Skeletal muscle cell (primary cell): ENCODE data around the gene ASMT.
A peak's percentile ranks its signal among the peaks of the same experiment; 100 is the strongest.
"Not testable (repeated sequence)": the region's sequence is repeated elsewhere in the genome, so short reads cannot be mapped to it uniquely, and the experiment has no call there.

Source experiments
- DNase-seq: peaks from one replicate; pipeline ENCODE4 v3.0.0-alpha.2; 2010; ENCODE audit warnings: low read depth
- H3K4me3 ChIP-seq: 2 replicates; pipeline ENCODE4 v1.5.1; 2011; ENCODE audit warnings: low read depth, mild to moderate bottlenecking, control low read depth, low read length, moderate library complexity

ASMT gene, protein sequence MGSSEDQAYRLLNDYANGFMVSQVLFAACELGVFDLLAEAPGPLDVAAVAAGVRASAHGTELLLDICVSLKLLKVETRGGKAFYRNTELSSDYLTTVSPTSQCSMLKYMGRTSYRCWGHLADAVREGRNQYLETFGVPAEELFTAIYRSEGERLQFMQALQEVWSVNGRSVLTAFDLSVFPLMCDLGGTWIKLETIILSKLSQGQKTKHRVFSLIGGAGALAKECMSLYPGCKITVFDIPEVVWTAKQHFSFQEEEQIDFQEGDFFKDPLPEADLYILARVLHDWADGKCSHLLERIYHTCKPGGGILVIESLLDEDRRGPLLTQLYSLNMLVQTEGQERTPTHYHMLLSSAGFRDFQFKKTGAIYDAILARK

DNA sequence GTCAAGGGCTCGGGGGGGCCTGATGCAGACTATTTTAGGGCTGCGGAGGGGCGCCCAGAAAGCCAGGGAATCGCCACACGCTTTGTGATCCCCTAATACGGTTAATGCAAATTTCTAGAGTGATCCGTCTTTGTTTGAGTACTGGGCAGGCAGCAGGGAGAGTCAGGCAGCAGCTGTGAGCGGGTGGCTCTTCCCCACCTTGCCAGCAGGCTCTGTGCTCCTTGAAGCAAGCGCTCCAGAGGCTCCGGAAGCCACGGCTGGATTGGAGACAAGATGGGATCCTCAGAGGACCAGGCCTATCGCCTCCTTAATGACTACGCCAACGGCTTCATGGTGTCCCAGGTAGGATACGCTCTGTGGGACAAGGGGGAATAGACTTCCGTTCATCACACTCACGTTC is at the start of gene ASMT:
ASMT (plus strand) TSS at position 133 of the 400 bp plus-strand sequence; CDS start at position 274, 141 bp downstream.
- DNase-seq = no peak
- no peak within 1 kb of the TSS for H3K4me3 ChIP-seq

DNA sequence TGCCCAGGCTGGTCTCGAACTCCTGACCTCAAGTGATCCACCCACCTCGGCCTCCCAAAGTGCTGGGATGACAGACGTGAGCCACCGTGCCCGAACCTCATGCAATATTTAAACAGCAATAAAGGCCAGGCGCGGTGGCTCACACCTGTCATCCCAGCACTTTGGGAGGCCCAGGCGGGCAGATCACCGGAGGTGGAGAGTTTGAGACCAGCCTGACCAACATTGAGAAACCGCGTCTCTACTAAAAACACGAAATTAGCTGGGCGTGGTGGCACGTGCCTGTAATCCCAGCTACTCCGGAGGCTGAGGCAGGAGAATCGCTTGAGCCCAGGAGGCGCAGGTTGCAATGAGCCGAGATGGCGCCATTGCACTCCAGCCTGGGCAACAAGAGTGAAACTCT is 40.7 kb upstream of the ASMT start:
- H3K4me3 ChIP-seq, DNase-seq: not testable (repeated sequence)

DNA sequence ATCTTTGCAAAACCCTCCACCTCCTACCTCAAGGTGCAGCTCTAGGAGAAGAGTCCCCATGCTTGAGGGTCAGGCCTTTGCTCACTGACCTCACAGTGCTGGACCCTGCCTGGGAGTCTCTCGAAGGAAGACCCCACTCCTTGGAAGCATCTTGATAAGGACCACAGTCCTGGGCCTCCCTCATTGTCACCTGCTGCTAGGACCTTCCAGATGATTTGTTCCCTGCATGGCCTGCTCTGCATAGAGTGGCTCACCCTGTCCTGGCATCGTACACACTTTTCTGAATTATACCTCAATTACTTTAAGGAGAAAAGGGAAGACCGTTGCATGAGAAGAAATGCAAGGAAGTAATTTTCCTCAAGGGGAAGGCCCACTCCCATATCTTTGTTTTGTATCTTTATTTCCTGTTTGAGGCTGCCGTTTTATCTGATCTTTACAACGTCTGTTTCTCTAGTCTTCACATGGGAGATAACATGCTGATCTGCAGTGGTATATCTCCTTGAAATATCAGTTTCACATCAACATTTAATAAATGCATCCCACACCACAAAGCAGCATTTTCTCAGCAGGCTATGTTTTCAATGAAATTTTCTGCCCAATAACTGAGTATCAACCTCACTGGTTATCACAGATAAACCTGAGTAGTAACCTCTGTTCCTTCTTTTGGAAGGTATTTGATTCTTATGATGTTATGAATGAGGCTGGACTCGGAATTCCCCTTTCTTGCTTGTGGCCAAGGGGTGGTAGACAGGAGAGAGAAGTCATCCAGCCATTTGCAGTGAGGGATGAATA is 38.5 kb upstream of the ASMT start:
- no peak for DNase-seq
- no peak overlapping the region for H3K4me3 ChIP-seq

DNA sequence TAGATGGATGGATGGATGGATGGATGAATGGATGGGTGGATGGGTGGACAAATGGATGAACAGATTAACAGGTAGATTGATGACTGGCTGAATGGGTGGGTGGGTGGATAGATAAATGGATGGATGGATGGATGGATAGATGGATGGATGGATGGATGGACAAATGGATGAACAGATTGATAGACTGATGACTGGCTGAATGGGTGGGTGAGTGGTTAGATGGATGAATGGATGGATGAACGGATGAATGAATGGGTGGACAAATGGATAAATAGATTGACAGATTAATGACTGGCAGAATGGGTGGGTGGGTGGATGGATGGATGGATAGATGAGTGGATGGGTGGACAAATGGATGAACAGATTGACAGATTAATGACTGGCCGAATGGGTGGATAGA is 37.0 kb upstream of the ASMT start:
- DNase-seq = no peak
- H3K4me3 ChIP-seq = no peak overlapping the region

DNA sequence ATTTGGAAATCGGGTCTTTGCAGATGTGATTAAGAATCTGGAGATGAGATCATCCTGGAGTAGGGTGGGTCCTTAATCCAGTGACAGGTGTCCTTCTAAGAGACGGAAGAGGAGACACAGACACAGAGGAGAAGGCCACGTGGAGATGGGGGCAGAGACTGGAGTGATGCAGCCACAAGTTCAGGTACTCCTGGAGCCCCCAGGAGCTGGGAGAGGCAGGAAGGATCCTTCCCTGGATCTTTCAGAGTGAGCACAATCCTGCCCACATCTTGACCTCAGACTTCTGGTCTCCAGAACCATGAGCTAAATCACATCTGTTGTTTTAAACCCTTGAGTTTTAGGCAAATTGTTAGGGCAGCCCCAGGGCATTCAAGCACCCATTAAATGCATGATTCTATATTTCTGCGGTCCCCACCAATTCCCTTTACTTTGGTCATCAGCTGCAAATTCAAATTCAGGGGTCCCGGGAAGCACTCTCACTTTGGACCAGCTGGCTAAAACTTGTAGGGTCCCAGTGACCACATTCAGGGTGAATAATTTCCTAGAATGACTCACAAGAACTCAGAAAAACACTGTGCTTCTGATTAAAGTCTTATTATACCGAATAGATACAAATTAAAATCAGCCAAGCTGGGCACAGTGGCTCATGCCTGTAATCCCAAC is 36.2 kb upstream of the ASMT start:
- DNase-seq = no peak

DNA sequence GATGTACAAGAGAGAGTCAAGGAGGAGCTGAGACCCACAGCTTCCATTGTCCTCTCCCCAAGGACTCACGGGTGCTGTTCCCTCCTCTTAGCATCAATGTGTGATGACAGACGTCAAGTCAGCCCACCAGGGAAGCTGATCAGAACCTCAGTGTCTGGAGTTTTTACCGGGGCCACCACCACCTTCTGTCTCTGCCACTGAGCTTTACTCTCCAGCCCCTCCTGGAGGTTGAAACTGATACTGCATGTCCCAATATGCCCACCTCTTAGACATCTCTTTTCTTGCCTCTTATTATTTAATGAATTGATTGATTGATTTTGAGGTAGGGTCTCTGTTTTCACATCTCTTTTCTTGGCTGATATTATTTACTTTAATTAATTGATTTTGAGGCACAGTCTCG is 33.7 kb upstream of the ASMT start:
- no peak overlapping the region for H3K4me3 ChIP-seq
- no peak for DNase-seq

More for the DNA sequence above, 36.2 kb upstream of the ASMT start:
- H3K4me3 ChIP-seq = no peak overlapping the region

DNA sequence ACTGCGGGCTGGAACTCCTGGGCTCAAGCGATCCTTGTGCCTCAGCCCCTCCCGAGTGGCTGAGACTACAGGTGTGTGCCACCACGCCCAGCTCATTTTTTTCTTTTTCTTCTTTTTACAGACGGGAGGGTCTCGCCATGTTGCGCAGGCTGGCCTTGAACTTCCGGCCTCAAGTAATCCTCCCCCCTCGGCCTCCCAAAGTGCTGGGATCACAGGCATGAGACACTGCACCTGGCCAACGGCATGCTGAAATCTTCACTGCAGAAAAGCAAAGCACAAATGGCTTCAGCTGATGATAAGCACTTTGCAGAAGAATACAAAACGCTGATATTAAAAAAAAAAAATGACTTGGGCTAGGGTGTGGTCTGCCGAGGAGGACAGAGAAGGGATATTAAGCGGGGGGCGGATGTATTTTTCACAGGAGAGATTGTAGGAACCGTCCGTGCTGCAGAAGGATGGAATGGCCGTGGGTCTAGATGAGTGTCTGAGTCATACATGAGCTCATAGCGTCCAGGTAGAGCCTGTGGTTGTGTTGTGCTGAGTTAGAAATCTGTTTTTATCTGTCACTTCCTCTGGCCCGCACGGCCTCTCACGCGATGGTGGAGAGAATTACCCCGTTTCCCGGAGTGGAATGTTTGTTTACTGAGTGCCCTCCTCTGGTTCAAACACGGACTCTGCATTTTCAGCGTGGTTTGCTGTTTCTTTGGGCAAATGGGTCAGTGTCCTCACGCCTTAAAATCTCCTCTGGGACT is 32.0 kb upstream of the ASMT start:
- H3K4me3 ChIP-seq = no peak overlapping the region
- no peak for DNase-seq

DNA sequence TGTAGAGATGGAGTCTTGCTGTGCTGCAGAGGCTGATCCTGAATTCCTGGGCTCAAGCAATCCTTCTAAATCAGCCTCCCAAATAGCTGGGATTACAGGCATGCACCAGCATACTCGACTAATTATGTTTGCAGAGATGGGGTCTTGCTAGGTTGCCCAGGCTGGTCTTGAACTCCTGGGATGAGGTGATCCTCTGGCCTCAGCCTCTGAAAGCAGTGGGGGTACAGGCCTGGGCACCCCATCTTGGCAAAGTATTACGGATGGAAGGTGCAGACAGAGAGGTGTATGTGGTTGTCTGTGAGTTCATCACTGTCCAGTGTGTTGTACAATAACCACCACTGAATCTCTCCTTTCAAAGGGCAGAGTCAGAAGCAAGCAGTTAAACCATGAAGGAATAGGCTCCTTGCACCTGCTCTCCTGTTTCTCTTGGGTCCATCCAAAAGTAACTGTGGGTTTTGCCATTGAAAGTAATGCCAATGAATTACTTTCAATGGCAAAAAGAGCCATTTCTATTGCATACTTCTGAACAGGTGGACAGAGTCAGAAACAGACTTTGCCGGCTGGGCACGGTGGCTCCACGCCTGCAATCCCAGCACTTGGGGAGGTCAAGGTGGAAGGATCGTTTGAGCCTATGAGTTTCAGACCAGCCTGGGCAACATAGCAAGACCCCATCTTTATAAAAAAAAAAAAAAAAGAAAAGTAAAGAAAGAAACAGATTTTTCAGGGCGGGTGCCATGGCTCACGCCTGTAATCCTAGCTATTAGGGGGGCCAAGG is 30.4 kb upstream of the ASMT start:
- DNase-seq = no peak
- no peak overlapping the region for H3K4me3 ChIP-seq

DNA sequence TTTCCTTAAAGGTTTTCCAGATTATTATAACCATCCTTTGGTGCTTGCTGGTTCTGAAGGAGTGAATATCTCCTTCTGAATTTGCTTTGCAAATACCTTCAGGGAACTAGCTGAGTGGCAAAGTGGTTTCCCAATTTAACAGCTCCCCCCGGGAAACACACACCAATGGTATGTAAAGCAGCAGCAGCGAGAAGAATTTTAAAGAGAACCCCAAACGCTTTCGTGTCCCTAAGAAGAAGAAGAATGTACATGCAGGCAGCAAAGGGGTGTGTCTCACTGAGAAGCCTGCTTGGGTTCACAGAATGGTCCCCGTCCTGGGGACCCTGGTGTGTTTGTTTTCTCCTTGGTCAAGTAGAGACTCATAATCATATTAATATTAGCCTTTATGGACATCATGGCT is 27.7 kb upstream of the ASMT start:
- no peak overlapping the region for H3K4me3 ChIP-seq
- no peak for DNase-seq

DNA sequence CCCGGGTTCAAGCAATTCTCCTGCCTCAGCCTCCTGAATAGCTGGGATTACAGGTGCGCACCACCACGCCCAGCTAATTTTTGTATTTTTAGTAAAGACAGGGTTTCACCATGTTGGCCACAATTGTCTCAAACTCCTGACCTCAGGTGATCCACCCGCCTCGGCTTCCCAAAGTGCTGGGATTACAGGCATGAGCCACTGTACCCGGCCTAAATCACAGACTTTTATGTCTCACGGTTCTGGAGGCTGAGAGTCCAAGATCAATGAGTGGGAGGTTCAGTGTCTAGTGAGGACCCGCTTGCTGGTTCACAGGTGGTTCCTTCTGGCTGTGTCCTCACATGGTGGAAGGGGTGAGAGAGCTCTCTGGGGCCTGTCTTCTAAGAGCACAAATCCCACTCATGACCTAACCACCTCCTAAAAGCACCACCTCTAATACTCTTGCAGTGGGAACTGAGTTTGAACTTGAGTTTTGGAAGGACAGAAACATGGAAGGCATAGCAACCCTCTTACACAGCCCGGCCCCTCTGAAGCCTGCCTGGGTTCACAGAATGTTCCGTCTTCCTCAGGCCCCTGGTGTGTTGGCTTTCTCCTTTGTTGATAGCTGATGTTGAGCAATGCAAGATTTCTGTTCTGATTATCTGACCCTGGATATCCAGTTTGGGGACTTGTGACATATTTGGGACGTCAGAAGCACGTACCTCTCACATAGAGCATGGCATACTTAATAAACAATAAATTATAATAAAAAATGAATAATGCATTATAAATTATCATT is 25.3 kb upstream of the ASMT start:
- no peak overlapping the region for H3K4me3 ChIP-seq
- no peak for DNase-seq

DNA sequence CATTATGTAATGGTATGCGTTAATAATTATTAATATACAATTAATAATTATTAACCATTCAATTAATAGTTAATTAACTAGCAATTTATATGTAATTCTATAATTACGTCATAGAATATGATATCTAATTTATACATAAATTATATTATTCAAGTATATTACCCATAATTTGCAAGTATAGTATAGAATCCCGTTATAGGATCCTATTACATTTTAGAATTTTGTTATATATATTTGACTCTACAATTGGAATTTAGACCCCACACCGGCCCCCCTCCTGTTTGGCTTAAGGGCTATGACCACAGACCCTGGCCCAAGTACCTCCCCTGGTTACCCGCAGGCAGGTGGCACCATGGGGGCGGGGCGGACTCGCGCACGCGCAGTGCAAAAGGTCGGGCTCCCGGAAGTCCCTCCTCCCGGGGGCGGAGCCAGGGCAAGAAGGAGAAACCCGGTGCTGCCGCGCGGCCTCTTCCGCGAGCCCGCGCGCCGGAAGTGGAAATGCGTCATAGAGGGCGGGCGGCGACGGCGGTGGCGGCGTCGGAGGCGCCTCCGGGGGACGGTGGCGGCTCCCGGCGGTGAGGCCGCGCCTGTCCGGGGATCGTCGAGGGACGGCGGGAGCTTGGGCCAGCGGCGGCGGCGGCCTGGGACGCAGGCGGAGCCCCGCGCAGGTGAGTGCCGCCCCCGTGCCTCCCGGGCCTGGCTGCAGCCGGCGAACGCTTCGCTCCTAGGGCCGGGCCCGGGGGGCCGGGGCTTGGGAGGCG is 23.6 kb upstream of the ASMT start, which contains the start of gene AKAP17A:
AKAP17A (plus strand) TSS at position 503 of the 761 bp plus-strand sequence. CDS start 1,859 bp downstream, outside the sequence.
- DNase-seq = peak; percentile 67
- H3K4me3 ChIP-seq = peak within 1 kb of the TSS; percentile 93

DNA sequence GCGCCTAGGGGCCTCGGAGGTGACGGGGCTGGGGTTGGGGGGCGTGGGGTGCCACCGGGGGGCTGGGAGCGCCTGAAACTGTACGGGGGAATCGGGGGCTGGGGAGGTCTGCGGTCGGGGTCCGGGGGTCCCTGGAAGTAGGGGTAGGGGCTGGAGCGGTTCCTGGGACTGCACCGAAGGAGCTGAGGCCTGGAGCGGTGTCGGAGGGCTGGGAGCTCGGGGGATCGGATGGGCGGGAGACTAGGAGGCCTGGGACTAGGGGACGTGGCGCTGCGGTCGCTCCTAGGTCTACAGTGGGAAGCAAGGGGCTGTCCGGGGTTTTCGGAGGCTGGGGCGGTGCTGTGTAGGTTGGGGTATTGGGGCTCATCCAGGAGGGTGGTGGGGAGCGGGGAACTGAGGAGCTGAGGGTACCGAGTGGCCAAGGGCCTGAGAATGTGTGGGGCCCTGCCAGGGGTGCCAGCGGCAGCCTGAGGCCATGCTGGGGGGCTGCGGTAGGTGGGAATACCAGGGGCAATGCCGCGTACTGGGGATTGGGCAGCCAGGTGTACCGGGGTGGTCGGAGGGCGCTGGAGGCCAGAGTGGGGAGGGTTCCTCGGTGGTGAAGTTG is 22.9 kb upstream of the ASMT start:
- DNase-seq = no peak
- H3K4me3 ChIP-seq = peak overlapping the region; percentile 93

DNA sequence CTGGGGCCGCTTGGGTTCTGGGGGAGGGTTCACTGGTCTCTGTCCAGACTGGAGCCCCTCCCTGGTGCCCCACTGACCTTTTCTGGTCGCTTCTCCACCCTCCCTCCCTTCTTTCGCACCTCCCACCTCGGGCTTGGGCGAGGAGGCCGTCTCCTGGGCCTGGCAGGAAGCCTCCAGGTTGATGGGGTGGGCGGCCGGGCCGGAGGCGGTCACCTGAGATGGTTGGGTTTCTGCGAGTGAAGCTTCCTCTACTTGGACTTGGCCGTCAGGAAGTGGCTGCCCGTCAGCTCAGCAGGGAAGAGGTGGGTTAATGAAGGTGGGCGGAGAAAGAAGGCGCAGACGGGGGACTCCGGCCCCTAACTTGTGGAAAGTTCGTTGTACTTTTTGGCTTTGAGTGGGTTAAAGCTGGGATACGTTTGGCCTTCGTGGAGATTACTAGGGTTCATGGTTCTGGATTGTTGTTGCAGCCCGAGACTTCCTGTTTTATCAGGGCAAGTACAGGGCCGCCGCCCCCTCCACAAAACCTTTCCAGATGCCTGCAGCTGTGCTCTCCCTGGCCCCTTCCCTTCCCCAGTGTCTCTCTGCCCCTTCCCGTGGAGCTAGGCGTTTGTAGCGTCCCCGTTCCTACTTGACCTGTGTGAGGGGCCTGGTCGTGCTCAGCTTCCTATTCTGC is 22.3 kb upstream of the ASMT start:
- peak overlapping the region; percentile 93 for H3K4me3 ChIP-seq
- DNase-seq = peak; percentile 4

DNA sequence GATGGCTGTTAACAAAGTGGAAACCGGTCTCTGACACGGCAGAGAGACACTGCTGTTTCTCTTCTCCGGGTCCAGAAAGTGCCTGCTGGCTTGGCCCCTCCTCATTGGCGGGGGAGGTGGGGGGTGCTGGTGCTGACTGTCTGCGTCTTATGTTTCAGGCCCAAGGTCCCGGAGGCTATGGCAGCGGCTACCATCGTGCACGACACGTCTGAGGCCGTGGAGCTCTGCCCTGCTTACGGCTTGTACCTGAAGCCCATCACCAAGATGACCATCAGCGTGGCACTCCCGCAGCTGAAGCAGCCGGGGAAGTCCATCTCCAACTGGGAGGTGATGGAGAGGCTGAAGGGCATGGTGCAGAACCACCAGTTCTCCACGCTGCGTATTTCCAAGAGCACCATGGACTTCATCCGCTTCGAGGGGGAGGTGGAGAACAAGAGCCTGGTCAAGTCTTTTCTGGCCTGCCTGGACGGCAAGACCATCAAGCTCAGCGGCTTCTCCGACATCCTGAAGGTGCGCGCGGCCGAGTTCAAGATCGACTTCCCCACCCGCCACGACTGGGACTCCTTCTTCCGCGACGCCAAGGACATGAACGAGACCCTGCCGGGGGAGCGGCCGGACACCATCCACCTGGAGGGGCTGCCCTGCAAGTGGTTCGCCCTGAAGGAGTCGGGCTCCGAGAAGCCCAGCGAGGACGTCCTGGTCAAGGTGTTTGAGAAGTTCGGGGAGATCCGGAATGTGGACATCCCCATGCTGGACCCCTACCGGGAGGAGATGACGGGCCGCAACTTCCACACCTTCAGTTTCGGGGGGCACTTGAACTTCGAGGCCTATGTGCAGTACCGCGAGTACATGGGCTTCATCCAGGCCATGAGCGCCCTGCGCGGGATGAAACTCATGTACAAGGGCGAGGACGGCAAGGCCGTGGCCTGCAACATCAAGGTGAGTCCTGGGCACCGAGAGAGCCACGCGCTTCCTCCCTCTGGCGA is 21.3 kb upstream of the ASMT start:
- H3K4me3 ChIP-seq = peak overlapping the region; percentile 93
- DNase-seq = no peak

DNA sequence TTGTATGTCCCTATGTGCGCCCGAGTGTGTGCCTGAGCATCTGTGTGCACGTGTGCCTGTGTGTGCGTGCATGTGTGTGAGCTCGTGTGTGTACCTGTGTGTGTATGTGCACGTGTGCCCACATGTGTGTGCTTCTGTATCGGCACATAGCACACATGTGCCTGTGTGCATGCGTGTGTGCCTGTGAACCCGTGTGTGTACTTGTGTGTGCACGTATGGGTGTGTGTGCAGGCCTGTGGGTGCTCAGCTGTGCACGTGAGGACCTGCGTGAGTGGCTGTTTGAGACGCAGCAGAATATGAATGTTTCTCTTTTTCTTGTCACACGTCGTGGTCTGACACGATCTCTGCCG is 19.2 kb upstream of the ASMT start:
- DNase-seq = no peak
- H3K4me3 ChIP-seq = no peak overlapping the region
